NCI-H82 treated with DMSO at 0.1 percent for 48 hours (cell line): ENCODE data around the gene CYP2D6.

Experiments
- DNase-seq: peaks from one replicate; lab custom pipeline; 2025; ENCODE audit not compliant: unreplicated experiment; lab: John Stamatoyannopoulos, UW

Gene CYP2D6

GRCh38 chr22:42086051-42086450 is 44.6 kb downstream of the CYP2D6 start:
- DNase-seq, result no peak

GRCh38 chr22:42084874-42085273 is 45.7 kb downstream of the CYP2D6 start:
- no peak for DNase-seq

GRCh38 chr22:42083119-42083518 is 47.5 kb downstream of the CYP2D6 start:
- DNase-seq, result no peak

- DNase-seq, result no peak
Measured at GRCh38 chr22:42080287-42080686, 50.3 kb downstream of the CYP2D6 start.

- DNase-seq, result peak; percentile 84
Measured at GRCh38 chr22:42079319-42080251, 51.0 kb downstream of the CYP2D6 start, which contains the start of gene SMDT1. TSS of gene SMDT1 (plus strand) at chr22:42079700. CDS start at chr22:42079769, 69 bp downstream.

- no peak for DNase-seq
Measured at GRCh38 chr22:42078469-42079318, 51.9 kb downstream of the CYP2D6 start.

- no peak for DNase-seq
Measured at GRCh38 chr22:42077486-42078125, 53.0 kb downstream of the CYP2D6 start.

- no peak for DNase-seq
Measured at GRCh38 chr22:42076764-42077485, 53.7 kb downstream of the CYP2D6 start.
